HG03045 (cell line): ENCODE data around the gene TSPAN9.

Source experiments
- ATAC-seq: cut with Tn5 transposase; IDR thresholded peaks from one replicate; pipeline ENCODE4 v1.9.1; 2021; ENCODE audit warnings: mild to moderate bottlenecking, moderate library complexity; ENCODE audit not compliant: unreplicated experiment

TSPAN9 gene

DNA sequence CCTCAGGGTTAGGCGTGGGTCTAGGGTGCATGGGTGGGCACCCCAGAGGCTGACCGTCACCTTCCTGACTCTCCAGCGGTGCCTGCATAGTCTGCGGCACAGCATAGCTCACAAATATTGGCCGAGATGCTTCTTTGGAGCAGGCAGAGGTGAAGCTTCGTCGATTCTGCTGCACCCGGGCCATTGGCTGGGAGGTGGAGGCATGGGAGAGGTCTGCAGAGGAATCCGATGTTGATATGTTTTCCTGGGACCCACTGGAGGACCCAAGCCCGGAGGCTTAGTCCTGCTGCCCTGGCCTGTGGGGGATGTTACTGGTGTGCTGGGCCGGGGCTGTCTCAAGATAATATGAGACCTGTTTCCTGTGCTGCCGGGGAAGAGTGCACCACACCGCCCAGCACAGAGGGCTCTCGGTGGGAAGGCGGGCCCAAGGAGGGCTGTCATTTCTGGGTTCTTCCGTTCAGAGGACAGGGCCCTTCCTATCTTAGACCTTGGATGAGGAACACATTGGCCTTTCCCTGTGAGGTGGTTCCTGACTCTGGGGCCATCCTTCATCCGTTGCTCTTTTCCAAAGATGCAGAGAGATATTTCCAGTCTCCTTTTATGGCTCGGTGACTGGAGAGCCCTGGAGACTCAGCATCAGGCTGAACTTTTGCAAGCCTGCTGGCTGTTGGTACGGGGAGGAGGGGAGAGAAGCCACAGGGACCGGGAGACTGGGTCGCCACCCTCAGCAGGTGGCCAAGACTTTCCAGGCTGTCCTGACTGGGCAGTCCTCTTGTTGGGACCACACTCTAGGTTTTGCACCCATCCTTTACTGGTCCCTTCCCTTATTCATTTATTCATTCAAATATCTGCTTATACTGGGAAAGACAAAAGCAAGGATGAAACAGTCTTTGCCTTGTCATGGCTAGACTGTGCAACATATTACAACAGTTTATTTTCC lies 143.5 kb downstream of the TSPAN9 start:
- no peak for ATAC-seq

DNA sequence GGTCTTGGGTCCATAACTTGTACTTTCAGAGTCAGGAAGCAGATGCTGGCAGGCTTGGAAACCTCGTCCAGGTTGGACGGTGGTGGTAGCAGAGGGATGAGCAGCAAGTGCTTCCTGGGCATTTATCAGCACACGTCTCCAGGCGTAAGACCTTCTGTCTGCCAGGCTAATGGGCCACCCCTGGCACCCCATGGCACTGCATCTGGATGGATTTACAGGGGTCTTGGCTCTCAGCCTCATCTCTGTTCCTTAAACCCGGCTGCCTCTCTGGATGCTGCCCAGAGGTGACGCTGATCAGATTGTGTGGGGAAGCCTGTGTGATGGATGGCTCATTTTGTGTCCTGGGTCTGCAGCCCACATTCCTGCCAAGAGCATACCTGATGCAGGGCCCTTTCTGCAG lies 145.1 kb downstream of the TSPAN9 start:
- no peak for ATAC-seq

DNA sequence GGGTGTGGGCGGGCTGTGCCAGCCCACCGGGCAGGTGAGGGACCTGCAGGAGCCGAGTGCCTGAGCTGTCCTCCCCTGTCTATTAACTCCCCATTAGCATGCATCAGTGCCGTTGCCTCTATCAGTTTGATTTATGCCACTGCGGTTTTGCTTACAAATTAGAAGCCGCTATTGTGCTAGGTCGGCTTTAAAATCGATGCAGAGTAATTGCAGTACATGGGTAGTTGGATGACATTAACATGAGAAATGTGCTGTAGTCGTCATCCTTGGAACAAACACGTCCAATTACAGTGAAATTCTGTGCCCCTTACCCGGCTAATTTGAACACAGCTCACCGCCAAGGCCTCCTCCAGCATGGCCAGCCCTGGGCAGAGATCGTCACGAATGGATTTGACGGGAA lies 145.8 kb downstream of the TSPAN9 start:
- ATAC-seq = no peak

DNA sequence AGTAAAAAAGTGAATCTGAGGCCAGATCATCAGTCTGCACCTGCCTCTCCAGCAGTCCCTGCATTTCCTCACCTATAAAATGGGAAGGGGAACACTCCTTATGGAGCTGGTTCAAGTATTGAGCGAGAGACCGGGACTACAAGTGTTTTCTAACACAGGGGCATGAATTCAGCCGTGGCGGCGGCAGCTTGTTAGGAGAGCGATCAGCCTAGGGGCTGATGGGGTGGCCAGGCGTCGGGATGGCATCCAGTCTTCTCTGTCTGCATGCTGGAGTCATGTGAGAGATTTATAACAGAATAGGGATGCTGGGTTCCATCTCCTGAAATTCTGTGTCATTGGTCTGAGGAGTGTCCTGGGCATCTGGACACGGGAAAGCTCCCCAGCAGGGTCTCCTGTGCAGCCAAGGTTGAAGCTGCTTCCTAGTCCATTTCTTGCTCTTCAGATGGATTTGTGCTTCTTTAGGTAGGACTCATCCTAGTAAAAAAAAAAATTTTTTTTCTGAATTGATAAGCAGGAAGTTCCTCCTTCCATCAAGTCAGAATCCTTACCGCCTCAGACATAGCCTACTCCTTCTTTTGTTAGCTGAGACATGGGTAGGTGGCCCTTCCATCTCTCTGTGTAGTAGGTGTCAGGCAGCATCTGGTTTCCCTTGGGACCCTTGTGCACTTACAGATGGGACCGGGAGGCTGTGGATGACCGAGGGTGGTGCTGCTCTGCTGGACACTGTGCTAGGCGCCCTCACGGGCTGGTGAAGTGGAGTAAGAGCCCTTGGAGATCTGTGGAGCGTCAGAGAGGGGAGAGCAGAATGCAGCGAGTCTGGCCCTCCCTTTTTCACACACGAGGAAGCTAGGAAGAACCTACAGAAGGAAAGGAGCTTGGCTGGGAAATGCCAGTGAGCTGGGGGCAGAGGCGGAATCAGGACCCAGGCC lies 146.7 kb downstream of the TSPAN9 start:
- ATAC-seq = no peak

DNA sequence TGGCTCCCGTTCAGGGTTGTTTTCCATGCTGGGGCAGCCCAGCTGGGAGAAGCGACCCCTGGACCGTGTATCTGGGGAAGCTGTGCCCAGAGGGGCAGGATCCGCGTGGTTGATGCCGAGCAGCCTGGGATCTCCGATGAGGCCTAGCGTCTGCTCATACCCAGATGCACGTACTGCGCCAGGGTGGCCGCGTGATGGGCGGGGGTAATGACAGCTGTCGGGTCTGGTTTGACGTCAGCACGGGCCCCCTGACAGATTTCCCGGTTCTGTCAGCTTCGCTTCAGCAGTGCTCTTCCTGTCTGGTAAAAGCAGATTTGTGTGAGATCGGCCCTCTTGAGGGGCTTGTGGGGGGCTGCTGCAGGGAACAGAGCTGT lies 147.3 kb downstream of the TSPAN9 start:
- ATAC-seq = no peak

DNA sequence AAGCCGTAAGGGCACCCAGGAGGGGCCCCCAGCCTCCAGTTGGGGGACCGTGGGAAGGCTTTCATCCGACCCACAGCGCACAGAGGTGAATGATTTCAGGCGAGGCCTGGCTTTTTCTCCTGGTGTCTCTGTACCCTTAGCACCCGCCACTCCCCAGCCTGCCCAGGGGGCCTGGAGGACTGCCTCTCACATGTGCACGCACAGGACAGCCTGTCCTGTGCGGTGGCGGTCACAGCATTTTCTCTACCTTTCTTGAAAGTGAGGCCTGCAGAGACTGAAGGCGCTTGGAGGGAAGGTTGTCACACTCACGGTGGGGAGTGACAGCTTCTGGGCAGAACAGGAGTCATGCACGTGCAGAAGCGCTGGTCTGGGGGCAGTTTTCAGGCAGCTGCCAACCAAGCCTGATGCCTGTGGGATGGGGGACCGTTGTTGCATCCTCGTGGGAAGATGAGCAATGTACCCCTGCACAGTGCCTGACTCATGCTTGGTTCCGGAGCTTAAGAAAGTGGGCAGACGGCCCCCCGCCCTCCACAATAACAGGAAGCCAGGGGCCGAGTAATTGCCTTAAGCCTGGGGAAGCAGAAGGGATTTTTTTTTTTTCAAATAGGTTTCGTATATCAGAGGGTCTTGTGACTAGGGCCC lies 148.1 kb downstream of the TSPAN9 start:
- no peak for ATAC-seq

DNA sequence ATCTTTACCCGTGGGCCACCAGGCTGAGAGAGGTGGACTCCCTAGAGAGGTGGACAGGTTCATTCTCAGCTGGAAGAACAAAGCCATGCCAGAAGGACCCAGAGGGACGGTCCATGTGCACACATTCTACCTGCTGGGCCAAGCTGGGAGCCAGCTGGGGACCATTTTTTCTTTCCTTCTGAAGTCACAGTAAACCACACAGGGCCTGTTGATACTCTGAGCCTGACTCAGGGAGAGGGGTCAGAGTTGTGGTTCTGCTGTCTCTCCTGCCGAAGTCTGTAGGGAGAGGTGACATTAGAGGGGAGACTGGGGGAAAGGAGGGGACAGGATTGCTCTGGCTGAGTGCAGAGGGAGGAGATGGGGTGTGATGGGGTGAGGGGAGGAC lies 148.6 kb downstream of the TSPAN9 start:
- ATAC-seq = no peak

DNA sequence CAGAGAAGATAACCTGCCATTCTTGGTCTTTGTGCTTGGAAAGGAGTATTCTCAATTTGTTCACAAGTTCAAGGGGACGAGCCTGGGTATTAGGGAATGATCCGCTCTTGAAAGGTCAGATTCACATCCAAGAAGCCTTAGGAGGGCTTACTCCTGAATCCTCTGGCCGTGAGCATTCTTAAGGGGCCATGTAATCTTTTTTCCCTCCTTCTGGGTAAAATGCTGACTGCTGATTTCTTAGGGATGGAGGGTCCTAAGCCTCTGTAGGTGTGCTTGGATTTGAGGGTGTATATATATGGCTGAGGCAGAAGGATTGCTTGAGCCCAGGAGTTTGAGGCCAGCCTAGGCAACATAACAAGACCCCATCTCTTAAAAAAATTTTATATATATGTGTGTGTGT lies 149.1 kb downstream of the TSPAN9 start:
- no peak for ATAC-seq

DNA sequence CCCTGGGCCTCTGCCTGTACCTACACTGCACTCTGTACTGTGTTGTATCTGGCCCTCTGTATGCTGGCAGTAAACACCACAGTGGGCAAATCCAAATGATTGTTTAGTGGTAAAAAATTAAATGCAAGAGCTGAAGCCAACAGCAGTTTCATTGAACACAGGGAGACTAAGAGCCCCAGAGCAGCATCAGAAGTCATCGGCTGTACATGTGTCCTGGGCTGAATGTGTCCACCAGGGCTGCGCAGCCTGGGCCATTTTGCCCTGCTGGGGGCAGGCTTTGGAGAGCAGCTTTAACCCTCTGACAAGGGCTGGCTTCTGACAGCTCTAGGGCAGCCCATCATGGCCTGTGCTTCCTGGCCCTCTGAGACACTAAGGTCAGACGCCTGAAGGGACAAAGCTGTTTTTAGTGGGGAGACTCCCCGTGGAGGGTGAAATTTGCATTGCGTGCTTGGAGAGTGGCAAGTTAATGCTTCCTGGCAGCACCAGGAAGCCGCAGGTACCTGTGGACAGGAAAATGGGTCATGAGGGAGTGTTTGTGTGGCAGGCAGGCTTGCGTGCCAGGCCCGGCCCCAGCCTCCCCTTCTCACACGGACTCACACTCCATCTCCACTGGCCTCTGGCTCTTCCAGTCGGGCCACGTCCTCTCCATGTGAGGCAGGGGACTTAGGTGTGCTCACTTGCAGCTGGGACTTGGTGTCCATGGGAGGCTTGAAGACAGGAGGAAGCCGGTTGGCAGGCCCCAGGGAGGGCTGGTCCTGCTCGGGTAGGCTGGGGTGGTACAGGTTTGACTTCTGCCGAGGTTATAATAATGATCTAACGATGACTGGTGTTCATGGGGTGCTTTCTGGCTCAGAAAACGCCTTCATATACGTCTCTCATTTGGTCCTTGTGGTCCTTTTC lies 150.1 kb downstream of the TSPAN9 start:
- ATAC-seq = no peak

DNA sequence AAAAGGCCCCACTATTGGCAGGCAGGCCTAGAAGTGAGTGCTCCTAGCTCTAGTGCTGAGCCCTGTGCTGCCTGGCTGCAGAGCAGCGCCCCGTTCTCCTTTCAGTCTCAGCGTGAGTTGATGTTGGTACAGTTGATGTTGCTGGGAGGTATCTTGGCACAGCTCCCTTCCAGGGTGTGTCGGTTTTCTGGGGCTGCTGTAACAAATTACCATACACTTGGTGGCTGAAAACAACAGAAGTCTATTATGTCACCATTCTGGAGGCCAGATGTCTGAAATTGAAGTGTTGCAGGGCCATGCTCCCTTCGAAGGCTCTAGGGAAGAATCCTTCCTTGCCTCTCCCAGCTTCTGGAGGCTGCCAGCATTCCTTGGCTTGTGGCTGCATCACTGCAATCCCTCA lies 151.4 kb downstream of the TSPAN9 start:
- ATAC-seq = no peak

DNA sequence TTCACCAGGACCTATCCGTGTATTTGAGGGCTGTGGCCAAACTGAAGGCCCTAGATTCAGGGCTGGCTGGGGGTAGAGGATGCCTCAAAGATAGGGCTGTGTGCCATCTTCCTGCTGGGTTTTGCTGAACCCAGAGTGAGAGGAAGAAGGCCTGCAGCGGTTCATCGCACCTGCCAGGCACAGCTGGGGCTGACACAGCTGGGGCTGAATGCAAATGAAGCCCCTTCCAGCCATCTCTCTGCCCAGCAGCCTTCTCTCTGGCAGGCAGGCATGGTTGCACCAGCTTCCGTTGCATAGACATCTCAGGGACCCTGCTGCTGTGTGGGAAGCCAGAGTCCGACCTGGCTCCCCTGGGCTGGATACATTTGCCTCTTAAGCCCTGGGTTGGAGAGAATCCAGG lies 152.4 kb downstream of the TSPAN9 start:
- ATAC-seq = no peak

DNA sequence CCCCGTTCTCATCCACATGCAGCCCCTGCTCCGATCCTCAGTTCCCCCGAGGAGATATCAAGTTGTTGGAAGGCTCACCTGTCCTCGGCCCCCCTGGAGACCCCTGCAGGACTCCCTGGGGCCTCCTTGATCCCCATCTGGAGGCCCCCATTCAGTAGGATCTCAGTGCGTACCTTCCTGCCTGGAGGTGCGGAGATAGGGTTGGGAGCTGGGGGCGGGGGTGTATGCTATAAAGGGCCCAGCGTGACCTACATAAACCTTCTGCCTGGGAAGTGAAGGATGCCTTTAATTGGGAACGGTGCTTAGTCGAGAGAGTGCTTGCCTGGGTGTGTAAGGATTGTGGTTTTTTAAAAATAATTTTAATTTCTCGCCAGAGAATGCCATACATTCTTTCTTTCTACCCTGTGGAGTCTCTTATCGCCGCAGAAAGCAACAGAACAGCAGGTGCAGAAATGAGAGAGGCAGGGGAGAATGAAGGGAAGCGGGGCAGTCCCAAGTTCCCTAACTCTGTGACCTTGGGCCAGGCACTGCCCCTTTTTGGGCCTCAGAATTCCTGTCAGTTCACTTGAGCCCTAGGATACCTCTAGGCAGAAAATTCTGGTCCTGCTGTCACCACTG lies 153.7 kb downstream of the TSPAN9 start:
- no peak for ATAC-seq

DNA sequence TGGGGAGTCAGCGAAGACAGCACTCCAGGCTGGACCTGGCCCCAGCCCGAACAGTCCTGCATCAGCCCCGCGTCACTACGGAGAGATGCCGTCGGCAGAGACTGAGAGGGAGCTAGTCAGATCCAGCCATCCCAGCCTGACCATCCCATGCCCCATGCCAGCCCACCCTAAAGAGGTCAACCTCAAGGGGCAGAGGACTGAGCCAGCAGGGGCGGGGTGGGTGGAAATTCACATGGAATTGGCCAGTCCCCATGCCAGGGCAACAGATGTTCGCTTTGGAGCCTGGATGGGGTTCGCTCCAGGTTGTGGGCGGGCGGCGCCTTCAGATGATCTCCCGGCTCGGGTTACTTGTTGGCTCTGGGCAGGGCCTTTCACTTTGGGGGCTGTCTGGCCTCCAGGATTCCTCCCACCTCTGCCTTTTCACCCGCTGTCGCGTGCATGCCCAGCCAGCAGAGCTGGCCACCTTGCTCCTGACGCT lies 154.3 kb downstream of the TSPAN9 start:
- no peak for ATAC-seq

DNA sequence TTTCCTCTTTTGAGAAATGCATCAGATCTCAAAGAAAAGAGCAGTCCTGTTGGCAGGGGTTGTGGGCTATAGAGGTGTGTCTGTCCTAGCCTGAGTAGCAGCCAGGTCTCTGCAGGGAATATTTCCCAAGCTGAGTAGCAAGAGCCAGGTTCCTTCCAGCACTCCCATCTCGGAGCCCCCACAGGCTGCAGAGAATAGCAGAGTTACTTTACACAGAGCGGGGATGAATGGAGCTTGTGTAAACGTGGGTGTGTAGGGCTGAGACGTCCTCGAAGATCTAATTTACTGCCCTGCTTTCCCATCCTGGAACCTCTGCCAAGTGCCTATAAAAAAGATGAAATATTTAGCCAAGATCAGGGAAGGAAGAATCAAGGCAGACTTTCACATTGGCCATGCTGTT lies 156.6 kb downstream of the TSPAN9 start:
- no peak for ATAC-seq

DNA sequence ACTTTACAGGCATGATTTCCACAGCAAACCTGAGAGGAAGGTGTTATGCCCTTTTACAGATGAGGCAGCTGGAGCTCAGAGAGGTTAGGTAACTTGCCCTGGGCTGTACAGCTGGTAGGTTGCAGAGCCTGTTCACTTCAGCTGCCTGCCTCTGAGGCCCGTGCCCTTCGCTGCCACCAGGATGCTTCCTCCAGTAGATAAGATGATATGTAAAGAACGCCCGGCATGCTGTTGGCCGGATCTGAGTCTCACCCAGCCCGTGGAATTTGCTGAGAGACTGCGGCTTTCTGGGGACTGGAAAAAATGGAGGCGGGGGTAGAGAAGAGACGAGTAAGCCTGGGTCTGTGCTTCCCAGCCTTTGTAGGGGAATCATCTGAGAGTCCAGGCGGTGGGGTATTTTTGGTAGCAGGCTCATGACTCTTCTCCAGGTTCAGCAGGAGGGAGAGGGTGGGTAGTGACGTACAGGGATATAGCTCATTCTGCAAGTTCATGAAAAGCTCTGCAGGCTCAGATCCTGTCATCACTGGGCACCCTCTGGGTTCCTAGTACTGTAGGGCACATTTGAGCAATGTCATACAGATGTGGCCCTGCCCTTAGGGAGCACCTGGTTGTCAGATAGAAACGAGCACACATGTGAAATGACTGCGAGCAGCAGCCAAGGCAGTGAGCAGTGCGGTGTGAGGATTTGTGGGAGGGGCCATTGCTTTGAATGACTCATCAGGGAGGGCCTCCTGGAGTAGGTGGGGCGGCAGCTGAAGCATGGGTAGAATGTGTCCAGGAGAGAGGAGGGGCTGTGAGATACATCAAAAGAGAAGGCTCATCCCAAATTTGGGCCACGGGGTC lies 159.4 kb downstream of the TSPAN9 start:
- ATAC-seq = no peak

DNA sequence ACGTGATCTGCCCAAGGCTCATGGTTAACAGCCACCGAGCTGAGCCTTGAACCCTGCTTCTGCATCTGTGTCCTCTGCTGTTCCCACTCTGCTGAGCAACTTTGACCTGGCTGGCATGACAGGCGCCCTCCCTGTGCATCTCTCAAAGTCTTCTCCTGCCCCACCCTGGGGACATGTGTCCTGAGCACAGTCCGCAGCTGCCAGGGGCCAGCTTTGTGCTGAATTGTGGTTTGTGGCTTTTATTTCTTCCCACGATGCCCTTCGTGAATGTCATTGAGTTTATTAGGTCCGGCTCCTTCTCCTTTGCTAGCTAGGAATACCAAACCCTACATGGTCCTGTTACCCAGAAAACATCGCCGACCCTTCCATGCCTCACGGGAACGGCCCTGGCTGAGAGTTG lies 161.0 kb downstream of the TSPAN9 start:
- no peak for ATAC-seq

DNA sequence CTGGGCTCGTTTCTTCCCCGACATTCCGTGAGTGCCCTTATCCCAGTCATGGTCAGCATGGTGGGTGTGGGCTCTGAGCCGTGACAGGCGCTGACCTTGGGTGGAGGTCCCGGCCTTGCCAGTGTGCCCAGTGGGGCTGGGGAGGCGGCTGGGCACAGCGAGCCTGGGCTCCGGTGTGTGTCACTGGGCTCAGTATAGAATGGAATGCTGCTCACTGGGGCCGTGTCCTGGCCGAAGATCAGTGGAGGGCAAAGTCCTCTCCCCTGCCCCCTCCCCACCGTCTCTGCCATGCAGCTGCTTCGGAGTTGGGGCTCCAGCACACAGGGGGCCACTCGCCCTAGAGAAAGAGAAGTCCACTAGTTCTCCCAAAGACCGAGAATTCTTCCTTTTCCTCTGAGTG lies 164.4 kb downstream of the TSPAN9 start:
- ATAC-seq = no peak

DNA sequence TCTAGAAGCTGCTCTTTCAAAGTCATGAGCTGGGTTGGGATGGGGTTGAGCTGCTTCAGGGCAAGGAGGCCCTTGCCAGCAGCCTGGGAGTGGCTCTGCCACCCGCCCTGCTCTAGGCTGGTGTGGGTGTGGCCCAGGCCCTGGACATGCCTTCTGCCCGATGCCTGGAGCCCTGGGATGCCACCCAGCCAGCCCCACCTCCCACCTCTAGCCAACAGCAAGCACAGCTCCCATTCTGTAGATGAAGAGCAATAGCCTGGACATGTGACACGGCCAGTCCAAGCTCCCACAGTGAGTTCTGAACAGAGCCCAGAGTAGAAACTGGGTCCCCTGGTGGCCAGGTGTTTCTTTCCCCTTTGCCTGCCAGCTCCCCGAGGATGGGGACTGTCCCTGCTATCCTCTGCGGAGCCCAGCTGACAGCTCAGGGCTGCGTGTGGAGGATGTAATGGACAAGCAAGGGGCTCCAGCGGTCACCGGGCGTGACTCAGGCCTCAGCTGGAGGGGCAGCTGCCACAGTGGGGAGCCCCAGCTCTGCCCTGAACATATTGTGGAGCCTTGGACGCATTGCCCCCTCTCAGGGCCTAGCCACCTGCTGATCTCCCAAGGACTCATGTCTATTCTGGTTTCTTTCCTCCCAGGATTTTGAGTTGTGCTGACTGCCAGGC lies 165.2 kb downstream of the TSPAN9 start:
- no peak for ATAC-seq
